Fibroblast of peridontal ligament (primary cell): ENCODE measurements around the gene DACT2.

ENCODE experiments used
- DNase-seq: peaks from one replicate; pipeline ENCODE4 v3.0.0-alpha.2; 2010; ENCODE audit errors: extremely low read depth

DACT2 gene

GRCh38 chr6:168265827-168266815 is 53.5 kb downstream of the DACT2 start:
- no peak for DNase-seq

- DNase-seq = no peak
Observed at GRCh38 chr6:168265394-168265793, 54.2 kb downstream of the DACT2 start.

GRCh38 chr6:168264593-168265335 is 54.8 kb downstream of the DACT2 start:
- DNase-seq = no peak

GRCh38 chr6:168263351-168263905 is 56.1 kb downstream of the DACT2 start:
- DNase-seq = no peak

- no peak for DNase-seq
Observed at GRCh38 chr6:168261234-168261633, 58.3 kb downstream of the DACT2 start.

GRCh38 chr6:168260420-168260987 is 59.1 kb downstream of the DACT2 start:
- DNase-seq = no peak

- no peak for DNase-seq
Observed at GRCh38 chr6:168258795-168259194, 60.8 kb downstream of the DACT2 start.

GRCh38 chr6:168256940-168257339 is 62.6 kb downstream of the DACT2 start:
- DNase-seq = no peak
